Panc1 (cell line): Measurements from ENCODE around the gene CLPTM1. TPM values are rescaled to one million over a fixed set of nuclear protein-coding genes. Genes with fewer than 3 reads are reported as not detected.

Experiments
- ATAC-seq: fragments of 200-7000 bp; cut with Tn5 transposase; 2 replicates; pipeline ENCODE4 v1.9.1; 2020; ENCODE audit warnings: mild to moderate bottlenecking, moderate library complexity
- BruUV-seq: library from RNA; stranded (reverse); fragments of 400-500 nt; replicated peaks from 2 replicates; lab custom pipeline; 2021; lab: Mats Ljungman, UMichigan
- CTCF ChIA-PET: fragments of 300-600 bp; sonication (Branson Sonifier 250); formaldehyde crosslinking; loops from one replicate; lab custom pipeline; 2022; ENCODE audit warnings: antibody characterized with exemption; lab: Charles Lee
- POLR2A ChIA-PET: fragments of 300-600 bp; sonication (Branson Sonifier 250); formaldehyde crosslinking; loops from one replicate; lab custom pipeline; 2022; ENCODE audit warnings: antibody characterized with exemption; lab: Charles Lee
- DNase-seq: peaks from one replicate; pipeline ENCODE4 v3.0.0-alpha.2; 2010; ENCODE audit warnings: low read depth, low spot score
- H3K27ac ChIP-seq: 2 replicates; pipeline ENCODE4 v1.5.1; 2011; ENCODE audit warnings: mild to moderate bottlenecking, low read length, inconsistent platforms
- H3K27me3 ChIP-seq: fragments of 200-500 bp; sonication (Bioruptor generic); 2 replicates; pipeline ENCODE4 v1.6.0; 2014; ENCODE audit warnings: low read length, inconsistent platforms; ENCODE audit not compliant: control insufficient read depth, insufficient read depth
- H3K36me3 ChIP-seq: fragments of 200-500 bp; sonication (Bioruptor generic); 2 replicates; pipeline ENCODE4 v1.5.1; 2014; ENCODE audit warnings: inconsistent platforms, mild to moderate bottlenecking, low read length, moderate library complexity; ENCODE audit not compliant: control insufficient read depth, insufficient read depth
- H3K4me1 ChIP-seq: 2 replicates; pipeline ENCODE4 v1.5.1; 2011; ENCODE audit warnings: inconsistent platforms, mild to moderate bottlenecking, low read length, moderate library complexity; ENCODE audit not compliant: control insufficient read depth, insufficient read depth
- H3K4me3 ChIP-seq, 2 experiments: 2 replicates each; pipeline ENCODE4 v1.5.1; 2011 to 2012; ENCODE audit warnings: low read depth in 2 of 2, low read length in 2 of 2, mild to moderate bottlenecking in 2 of 2, inconsistent platforms in 1 of 2, moderate library complexity in 1 of 2
- H3K9me3 ChIP-seq: fragments of 200-500 bp; sonication (Bioruptor generic); 2 replicates; pipeline ENCODE4 v1.5.1; 2014; ENCODE audit warnings: low read depth, mild to moderate bottlenecking, inconsistent platforms, low read length, moderate library complexity; ENCODE audit not compliant: control insufficient read depth, insufficient read depth
- CTCF ChIP-seq: fragments of 450-650 bp; IDR thresholded peaks from 2 replicates; pipeline ENCODE4 v1.5.1; 2017; ENCODE audit warnings: mild to moderate bottlenecking
- POLR2AphosphoS5 ChIP-seq: IDR thresholded peaks from 2 replicates; pipeline ENCODE4 v1.6.1; 2012; ENCODE audit warnings: mild to moderate bottlenecking, low read depth, low read length, moderate library complexity
- SIN3A ChIP-seq: IDR thresholded peaks from 2 replicates; pipeline ENCODE4 v1.6.1; 2012; ENCODE audit warnings: low read depth, mild to moderate bottlenecking, low read length, moderate library complexity, borderline replicate concordance; ENCODE audit not compliant: insufficient read depth
- TCF7L2 ChIP-seq: IDR thresholded peaks from 2 replicates; pipeline ENCODE4 v1.6.1; 2011; ENCODE audit warnings: mild to moderate bottlenecking, low read depth, low read length, inconsistent platforms
- in situ Hi-C: cut with HindIII; loops from 2 replicates; pipeline ENCODE4 v1.10.0; 2016; ENCODE audit warnings: low sequenced_read_pairs, low pct_unique_long_range_greater_than_20kb
- intact Hi-C: fragments of 100-400 bp; cut with micrococcal nuclease; formaldehyde crosslinking; loops from one replicate; pipeline ENCODE4 v1.10.0; 2022; ENCODE audit not compliant: unreplicated experiment
- total RNA-seq: library from RNA; stranded (reverse); gene quantifications from one replicate; pipeline ENCODE4 v1.2.1, GENCODE V29; 2021; ENCODE audit not compliant: unreplicated experiment
- TF ChIP-seq, protein P1 (sequence below), 2 experiments: IDR thresholded peaks; 2 replicates each; pipeline ENCODE4 v1.6.1; 2011 to 2012; ENCODE audit warnings: low read depth in 2 of 2, control low read depth in 1 of 2, low read length in 1 of 2, mild to moderate bottlenecking in 1 of 2, moderate library complexity in 1 of 2; ENCODE audit not compliant: insufficient read depth in 1 of 2

The CLPTM1 gene
- total RNA-seq, 1 experiment from 2014 or later = 98.4 TPM

DNA sequence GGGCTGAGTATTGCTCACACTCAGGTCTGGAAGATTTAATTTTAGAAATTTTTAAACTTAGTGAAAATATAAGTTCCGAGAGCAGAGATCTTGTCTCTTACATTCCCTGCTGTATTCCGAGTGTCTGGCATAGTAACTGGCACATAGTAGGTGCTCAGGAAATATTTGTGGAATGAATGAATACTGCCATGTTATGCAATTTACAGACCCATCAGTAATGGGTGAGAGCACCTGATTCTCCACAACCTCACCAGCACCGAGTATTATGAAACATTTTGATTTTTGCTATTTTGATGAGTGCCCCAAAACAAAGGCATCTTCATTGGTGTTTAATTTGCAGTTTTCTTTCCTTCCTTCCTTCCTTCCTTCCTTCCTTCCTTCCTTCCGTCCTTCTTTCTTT, 67.9 kb downstream of the CLPTM1 start:
- no peaks in the 10 kb centered on the region for H3K9me3 ChIP-seq

DNA sequence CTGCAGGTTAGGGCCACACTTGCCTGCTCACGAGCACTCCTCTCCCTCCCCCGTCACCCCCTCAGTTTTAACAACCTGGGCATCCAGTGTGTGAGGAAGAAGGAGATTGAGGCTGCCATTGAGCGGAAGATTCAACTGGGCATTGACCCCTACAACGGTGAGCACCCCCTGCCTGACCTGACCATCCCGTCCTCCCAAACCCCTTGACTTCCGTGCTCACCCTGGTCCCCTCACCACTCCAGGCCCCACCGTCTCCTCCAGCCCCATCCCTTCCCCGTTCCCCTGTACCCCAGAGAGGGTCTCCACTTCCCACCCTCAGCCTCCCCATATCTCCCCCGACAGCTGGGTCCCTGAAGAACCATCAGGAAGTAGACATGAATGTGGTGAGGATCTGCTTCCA, 70.1 kb downstream of the CLPTM1 start:
- Histone ChIP-seq H3K27ac (no peak overlapping the region), H3K36me3 (no peaks in the 10 kb centered on the region), H3K27me3 (no peaks in the 10 kb centered on the region), H3K4me1 (no peaks in the 10 kb centered on the region), H3K4me3 (no peak overlapping the region), H3K9me3 (no peaks in the 10 kb centered on the region)
- BruUV-seq = no TSS peak
- in situ Hi-C loops = no loop called here
- DNase-seq = no peak
- intact Hi-C loops = no loop called here
- CTCF ChIA-PET = no interaction called here
- POLR2A ChIA-PET = no interaction called here
- TF ChIP-seq POLR2AphosphoS5 = no peak
- no peak for ATAC-seq

More for the DNA sequence above, 67.9 kb downstream of the CLPTM1 start:
- Histone ChIP-seq H3K36me3 (no peaks in the 10 kb centered on the region), H3K4me3 (no peak overlapping the region), H3K27ac (no peak overlapping the region), H3K27me3 (no peaks in the 10 kb centered on the region), H3K4me1 (no peaks in the 10 kb centered on the region)
- TF ChIP-seq SIN3A (no peak), TCF7L2 (no peak), CTCF (no peak)
- TF ChIP-seq, protein P1, sequence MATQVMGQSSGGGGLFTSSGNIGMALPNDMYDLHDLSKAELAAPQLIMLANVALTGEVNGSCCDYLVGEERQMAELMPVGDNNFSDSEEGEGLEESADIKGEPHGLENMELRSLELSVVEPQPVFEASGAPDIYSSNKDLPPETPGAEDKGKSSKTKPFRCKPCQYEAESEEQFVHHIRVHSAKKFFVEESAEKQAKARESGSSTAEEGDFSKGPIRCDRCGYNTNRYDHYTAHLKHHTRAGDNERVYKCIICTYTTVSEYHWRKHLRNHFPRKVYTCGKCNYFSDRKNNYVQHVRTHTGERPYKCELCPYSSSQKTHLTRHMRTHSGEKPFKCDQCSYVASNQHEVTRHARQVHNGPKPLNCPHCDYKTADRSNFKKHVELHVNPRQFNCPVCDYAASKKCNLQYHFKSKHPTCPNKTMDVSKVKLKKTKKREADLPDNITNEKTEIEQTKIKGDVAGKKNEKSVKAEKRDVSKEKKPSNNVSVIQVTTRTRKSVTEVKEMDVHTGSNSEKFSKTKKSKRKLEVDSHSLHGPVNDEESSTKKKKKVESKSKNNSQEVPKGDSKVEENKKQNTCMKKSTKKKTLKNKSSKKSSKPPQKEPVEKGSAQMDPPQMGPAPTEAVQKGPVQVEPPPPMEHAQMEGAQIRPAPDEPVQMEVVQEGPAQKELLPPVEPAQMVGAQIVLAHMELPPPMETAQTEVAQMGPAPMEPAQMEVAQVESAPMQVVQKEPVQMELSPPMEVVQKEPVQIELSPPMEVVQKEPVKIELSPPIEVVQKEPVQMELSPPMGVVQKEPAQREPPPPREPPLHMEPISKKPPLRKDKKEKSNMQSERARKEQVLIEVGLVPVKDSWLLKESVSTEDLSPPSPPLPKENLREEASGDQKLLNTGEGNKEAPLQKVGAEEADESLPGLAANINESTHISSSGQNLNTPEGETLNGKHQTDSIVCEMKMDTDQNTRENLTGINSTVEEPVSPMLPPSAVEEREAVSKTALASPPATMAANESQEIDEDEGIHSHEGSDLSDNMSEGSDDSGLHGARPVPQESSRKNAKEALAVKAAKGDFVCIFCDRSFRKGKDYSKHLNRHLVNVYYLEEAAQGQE (IDR thresholded peaks at IDR 0.05; ENCODE audit: insufficient read depth in 1 of 2, low read depth in 2 of 2, low read length in 1 of 2) = no peak
- POLR2A ChIA-PET = no interaction called here
- ATAC-seq (no peak), DNase-seq (no peak)
- intact Hi-C loops (no loop called here), in situ Hi-C loops (no loop called here)
- CTCF ChIA-PET = no interaction called here
- BruUV-seq = no TSS peak

GRCh38 chr19:45027371-45027770, 72.2 kb downstream of the CLPTM1 start:
- TF ChIP-seq, protein P1 (IDR thresholded peaks at IDR 0.05; ENCODE audit: insufficient read depth in 1 of 2, low read depth in 2 of 2, low read length in 1 of 2) = no peak
- TF ChIP-seq SIN3A (no peak), TCF7L2 (no peak), POLR2AphosphoS5 (no peak), CTCF (no peak)
- Histone ChIP-seq H3K9me3 (no peaks in the 10 kb centered on the region), H3K36me3 (no peaks in the 10 kb centered on the region), H3K4me3 (no peak overlapping the region), H3K4me1 (no peaks in the 10 kb centered on the region), H3K27me3 (no peaks in the 10 kb centered on the region), H3K27ac (no peak overlapping the region)
- in situ Hi-C loops (no loop called here), intact Hi-C loops (no loop called here)
- POLR2A ChIA-PET = no interaction called here
- no peak for DNase-seq
- ATAC-seq = no peak
- CTCF ChIA-PET = no interaction called here
- no TSS peak for BruUV-seq
